NCI-H82 treated with DMSO at 0.1 percent for 48 hours (cell line): ENCODE results near the gene SLC25A38.
"Not testable (repeated sequence)": the region's sequence is repeated elsewhere in the genome, so short reads cannot be mapped to it uniquely, and the experiment has no call there.

Experiments used
- DNase-seq: peaks from one replicate; lab custom pipeline; 2025; ENCODE audit not compliant: unreplicated experiment; lab: John Stamatoyannopoulos, UW

SLC25A38 gene

DNA sequence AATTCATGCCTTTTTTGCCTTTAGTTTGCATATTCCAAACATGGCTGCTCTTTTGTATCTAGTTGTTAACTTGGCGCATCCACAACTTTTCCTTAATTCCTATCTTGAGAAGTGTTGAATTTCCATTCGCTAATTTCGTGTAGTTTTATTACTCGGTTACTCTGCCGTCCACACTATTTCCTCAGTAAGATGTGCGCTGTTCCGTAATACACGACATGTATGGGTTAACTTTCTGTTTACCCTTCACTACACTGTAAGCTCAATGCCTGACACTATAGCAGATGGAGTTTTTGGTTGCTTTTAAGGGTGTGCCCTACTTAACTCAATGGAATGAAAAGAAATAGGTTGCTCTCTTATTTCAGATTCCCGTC, 24.1 kb downstream of the SLC25A38 start:
- DNase-seq = no peak

DNA sequence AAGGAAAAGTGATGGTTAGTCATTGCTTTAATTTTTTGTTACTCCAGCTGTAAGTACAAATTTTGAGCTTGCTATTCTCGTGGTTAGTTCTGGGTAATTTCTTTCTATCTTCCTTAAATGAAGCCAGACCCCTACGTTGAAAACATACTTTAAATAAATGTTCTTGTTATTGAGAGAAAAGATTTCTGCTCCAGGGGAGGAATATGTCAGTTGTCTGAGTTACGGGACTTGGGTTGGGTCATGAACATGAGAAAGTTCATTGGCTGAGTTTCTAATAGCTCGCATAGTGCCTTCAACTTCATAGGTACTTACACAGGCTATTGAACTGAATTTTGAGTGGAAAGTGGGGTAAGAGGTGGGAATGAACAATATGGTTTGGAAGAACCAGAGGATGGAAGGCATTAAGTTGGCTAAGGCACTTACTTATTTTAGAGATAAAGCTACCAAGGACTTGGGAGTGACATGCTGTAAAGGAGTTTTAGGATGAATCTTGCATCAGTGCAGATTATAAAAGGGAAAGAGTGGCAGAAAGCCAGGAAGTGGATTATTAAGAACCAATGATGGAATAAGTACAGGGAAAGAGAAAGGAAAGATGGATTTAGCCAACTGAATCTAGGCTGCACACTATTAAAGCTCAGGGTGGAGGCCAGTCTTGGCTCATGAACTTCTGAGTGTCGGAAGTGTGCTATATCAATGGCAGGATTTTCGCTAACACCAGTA, 24.8 kb downstream of the SLC25A38 start:
- DNase-seq = no peak

DNA sequence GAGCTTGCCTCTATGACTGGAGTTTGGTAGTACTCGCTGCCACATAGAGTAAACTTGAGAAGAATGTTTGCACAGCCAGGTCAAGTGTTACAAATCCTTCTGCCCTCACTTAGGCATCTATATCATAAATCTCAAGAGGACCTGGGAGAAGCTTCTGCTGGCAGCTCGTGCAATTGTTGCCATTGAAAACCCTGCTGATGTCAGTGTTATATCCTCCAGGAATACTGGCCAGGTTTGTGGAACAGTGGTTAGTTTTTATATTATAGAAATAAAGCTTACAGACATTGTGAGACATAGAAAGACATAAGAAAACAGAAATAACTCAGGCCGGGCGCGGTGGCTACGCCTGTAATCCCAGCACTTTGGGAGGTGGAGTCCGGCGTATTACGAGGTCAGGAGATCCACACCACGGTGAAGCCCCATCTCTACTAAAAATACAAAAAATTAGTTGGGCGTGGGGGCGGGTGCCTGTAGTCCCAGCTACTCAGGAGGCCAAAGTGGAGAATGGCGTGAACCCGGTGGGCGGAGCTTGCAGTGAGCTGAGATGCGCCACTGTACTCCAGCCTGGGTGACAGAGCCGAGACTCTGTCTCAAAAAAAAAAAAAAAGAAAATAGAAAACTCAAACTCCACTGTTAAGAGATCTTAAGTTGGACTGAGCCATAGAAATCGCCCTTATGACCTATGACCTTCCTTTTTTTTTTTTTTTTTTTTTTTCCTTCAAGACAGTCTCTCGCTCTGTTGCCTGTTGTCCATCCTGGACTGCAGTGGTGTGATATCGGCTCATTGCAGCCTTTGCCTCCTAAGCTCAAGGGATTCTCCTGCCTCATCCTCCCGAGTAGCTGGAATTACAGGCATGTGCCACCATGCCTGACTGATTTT, 25.6 kb downstream of the SLC25A38 start:
- DNase-seq = no peak

DNA sequence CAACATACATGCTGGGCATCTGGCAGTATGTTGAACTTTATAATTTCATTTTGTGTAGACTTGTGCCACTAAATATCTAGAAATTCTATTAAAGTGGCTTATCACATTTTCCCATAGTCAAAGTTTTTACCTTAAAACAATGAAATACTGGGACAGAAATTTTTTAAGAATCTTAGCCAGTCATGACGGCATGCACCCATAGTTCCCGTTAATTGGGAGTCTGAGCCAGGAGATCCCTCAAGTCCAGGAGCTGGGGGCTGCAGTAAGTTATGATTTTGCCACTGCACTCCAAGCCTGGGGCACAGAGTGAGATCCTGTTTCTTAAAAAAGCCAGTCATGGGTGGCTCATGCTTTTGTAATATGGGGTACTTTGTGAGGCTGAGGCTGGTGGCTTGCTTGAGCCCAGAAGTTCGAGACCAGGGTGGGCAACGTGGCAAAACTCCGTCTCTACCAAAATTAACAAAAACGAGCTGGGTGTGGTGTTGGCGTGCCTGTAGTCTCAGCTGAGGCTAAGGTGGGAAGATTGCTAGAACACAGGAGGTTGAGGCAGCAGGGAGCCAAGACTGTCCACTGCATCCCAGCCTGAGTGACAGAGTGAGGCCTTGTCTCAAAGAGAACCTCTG, 26.5 kb downstream of the SLC25A38 start:
- DNase-seq = no peak

DNA sequence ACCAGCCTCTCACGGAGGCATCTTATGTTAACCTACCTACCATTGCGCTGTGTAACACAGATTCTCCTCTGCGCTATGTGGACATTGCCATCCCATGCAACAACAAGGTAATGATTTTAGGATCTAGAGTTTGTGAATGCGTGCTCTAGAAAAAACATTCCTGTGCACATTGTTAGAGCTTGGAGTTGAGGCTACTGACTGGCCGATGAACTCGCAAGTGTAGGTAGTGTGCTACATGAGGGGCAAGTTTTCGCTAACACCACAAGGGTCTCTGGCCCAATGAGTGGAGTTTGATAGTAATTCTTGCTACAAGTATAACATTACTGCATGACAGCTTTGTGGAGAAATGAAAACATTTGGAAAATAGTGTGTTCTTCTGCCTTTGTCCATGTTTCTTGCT, 27.7 kb downstream of the SLC25A38 start:
- no peak for DNase-seq

DNA sequence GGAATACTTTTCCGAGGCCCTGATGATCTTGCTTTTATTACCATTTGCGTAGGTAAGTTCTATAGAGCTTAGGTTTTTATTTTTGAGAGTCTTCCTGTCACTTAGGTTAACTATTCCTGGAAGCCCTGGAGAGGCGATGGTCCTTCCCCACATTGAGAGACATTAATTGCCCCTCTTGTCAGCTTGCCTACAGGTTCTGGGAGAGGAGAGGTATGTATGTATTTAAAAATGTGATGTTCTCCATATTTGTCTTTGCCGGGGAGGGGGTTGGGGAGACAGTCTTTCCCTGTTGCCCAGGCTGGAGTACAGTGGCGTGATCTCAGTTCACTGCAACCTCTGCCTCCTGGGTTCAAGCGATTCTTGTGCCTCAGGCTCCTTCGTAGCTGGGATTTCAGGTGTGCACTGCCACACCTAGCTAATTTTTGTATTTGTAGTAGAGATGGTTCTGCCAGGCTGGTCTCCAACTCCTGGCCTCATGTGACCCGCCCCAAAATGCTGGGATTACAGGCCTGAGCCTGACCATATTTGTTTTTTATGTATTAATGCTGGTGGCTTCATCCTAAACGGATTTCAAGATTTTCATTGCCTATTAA, 29.6 kb downstream of the SLC25A38 start:
- DNase-seq = no peak

DNA sequence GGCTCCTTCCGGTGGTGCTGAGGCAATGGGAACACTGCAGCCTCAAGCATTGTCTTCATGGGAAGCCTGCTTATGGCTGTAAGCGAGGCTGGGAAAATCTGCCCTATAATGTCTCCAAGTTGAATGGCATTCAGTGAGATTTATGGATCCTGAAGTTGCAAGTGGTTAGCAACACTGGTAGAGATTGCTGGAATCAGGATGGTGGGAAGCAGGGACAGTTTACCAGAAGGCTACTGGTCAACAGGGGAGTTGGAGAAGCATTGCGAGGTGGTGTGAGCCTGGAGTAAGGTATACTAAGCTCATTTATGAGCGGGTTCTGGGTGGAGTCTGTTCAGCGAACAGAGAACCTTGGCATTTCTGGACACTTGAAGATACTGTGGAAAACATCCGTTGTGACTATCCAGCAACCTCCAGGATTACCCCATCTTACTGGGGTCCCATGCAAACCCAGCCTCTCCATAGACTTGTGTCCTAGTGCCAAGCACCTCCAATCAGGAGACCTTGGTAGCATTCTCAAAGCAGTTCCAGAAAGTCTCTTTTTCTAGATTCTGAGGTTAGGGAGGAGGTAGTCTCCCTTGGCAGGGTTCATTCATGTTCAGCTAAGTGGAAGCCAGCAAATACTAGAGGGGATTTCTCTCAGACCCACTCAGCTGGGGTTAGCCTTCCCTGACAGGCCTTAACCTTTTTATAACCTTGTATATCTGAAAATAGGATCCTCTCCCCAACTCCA, 30.7 kb downstream of the SLC25A38 start:
- no peak for DNase-seq

DNA sequence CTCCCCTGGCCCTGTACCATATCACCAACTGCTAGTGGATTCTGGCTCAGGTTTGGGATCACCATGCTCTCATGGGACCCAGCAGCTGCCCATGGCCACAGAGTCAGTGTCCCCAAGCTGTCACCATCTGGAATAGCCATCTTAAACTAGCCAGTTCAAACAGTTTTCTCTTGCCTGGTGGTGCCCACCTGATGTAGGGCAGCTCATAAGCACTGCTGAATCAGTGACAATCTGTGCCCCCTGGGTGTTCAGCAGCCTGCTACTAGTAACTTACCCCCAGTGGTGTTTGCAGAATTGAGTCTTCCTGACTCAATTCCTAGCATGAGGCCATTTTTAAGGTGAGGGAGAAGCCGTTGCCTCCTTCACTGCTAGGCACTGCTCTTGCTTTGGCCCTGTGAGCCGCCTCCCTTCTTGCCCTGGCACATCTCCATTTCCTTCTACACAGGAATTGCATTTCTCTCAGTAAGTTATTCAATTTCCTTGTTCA, 31.3 kb downstream of the SLC25A38 start:
- DNase-seq = no peak

DNA sequence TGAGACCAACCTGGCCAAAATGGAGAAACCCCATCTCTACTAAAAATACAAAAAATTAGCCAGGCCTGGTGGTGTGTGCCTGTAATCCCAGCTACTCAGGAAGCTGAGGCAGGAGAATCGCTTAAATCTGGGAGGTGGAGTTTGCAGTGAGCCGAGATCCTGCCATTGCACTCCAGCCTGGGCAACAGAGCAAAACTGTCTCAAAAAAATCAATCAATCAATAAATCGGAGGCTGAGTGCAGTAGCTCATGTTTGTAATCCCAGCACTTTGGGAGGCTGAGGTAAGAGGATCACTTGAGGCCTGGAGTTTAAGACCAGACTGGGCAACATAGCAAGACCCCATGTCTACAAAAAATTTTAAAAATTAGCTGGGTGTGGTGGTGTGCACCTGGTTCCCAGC, 32.1 kb downstream of the SLC25A38 start:
- not testable (repeated sequence) for DNase-seq

DNA sequence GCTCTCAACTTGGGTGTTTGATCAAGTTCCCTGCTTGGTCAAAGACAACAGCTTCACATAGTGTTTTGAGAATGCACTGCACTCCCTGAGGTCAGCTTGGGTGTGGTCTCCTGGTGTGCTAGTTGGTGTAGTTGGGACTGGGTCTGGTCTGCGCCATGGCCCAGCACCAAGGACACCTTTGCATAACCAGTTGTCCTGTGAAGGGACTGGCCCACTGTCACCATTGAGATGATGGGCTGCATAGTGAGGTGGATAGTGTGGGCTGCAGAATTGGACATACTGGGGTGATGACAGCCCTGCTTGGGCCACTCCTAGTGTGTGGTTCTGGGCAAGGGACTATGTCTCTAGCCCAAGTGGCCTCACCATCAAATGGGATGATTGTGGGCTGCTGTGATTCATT, 32.8 kb downstream of the SLC25A38 start:
- DNase-seq = no peak

DNA sequence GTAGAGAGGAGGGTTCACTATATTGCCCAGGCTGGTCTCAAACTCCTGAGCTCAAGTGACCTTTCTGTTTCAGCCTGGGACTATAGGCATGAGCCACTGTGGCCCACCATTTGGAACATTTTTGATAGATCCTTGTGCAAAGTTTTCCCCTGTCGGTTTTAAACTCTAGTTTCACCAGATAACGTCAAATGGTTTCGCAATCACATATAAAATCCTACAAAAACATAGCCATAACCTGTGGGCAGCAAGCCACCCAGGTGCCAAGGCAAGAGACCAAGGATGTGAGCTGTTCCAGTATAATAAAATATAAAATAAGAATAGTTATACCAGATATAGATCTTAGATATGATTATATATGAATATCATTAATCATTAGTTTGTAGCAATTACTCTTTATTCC, 33.8 kb downstream of the SLC25A38 start:
- not testable (repeated sequence) for DNase-seq

DNA sequence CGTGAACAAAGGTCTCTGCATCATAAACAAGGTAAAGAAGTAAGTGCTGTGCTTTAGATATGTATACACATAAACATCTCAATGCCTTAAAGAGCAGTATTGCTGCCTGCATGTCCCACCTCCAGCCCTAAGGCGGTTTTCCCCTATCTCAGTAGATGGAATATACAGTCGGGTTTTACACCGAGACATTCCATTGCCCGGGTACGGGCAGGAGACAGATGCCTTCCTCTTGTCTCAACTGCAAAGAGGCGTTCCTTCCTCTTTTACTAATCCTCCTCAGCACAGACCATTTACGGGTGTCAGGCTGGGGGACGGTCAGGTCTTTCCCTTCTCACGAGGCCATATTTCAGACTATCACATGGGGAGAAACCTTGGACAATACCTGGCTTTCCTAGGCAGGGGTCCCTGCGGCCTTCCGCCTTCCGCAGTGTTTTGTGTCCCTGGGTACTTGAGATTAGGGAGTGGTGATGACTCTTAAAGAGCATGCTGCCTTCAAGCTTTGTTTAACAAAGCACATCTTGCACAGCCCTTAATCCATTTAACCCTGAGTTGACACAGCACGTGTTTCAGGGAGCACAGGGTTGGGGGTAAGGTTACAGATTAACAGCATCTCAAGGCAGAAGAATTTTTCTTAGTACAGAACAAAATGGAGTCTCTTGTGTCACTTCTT, 35.5 kb downstream of the SLC25A38 start:
- peak; percentile 27 for DNase-seq

DNA sequence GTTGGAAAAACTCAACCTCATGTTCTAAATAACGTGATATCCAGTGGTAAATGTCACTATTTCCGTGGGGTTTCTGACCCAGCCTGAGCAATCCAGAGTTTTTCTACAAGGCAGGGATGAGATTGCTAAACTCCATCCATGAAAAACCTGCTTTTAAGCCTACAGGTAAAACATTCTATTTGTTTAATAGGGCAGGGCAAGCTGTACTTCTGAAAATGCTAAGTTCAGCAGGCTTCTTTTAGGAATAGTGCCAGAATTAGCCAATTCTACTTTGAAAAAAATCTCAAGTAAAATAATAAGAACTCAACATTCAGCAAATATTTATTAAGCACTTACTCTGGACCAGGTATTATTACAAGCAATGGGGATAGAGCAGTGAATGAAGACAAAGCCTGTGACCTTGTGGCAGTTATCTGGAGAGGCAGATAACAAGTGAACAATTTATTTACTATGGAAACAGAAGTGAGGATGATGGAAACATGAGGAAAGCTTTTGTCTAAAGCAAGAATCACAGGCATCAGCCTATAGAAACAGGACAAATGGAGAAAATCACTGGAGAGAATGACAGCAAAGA, 36.7 kb downstream of the SLC25A38 start:
- DNase-seq = no peak

DNA sequence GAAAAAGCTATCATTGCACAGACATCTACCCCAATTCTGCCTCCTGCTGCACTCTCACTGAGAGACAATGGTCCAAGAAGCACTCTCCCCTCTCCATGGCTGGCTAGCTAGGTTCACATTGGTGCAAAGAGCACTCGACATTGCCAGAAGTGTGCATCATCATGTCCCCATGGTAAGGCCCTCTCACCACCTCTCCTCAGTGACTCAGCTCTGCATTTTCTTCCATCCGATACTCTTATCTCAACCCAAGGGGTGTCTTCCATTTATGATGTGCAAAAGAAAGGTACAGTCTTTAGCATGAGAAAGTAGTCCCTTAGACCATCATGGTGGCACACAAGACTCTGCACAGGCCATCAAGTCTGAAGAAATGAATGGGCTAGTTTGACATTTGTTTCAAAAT, 37.4 kb downstream of the SLC25A38 start:
- DNase-seq = no peak

DNA sequence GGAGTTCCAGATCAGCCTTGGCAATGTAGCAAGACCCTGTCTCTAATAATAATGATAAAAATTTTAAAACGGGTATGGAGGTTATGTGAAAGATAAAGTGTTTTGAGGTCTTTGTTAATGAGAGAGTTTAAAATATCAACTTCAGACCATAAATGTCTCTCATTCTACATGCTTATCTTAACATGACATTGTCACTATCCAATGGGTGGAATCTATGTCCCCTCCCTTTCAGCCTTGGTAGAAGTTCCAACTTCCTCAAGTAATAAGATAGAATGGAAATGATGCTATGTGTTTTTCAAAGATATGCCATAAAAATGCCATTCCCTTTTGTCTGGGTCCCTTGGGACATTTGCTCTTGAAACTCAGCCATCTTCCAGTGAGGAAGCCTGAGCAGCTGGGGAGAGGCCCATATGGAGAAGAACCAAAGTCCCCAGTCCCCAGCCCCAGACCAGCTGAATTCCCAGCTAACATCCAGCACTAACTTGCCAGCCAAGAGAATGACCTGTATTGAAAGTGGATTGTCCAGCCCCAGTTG, 40.3 kb downstream of the SLC25A38 start:
- no peak for DNase-seq

DNA sequence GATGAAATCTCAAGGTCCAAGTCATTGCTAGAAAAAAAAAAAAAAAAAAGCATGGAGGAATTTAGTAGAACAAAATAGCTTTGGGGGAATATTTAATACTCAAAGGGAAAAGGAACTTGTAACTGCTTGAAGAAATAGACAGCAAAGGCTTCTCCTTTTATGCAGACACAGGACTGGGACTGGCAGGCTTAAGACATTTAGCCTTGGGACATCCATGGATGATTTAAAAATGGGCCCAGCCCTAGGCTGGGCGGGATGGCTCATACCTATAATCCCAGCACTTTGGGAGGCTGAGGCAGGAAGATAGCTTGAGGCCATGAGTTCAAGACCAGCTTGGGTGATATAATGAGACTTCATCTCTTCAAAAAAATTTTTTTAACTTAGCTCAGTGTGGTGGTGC, 43.1 kb downstream of the SLC25A38 start:
- no peak for DNase-seq

DNA sequence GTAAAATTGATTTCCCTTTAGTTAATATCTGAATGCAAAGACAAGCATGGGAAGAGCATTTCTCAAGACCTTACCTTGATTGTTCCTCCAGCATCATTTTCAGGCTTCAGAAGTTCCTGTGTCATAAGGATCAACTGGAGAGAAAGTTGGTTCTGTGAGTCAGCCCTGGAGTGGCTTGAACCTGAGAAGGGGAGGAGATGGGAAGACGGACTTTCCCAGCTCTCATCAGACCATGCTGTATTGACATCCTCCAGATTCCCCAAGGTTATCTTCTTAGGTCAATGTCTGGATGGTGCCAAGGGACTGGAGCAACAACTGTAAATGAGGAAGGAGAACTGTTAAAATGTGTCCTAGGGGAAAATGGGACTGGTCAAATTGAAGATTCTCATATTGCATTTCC, 44.3 kb downstream of the SLC25A38 start:
- no peak for DNase-seq

DNA sequence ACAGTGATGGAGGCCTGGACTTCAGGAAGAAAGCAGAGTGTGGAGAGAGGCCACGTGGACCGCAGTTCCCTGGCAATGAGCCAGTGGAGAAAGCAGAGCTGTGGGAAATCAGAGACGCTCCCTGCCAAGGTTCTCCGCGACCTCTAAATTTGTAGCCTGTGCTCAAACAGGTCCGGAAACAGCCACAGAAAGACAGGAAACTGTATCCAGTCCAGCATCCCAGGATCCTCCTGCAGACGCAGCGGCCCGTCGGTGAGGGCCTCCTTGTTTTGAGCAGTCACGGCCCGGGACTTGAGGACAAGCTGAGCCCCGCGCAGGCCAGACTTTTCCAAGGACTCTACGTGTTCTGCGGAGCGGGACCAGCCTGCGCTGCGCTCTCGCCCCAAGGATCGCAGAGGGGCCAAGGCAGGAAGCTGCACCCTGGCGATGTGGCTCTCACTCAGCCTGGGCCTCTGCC, 45.6 kb downstream of the SLC25A38 start:
- DNase-seq = no peak

DNA sequence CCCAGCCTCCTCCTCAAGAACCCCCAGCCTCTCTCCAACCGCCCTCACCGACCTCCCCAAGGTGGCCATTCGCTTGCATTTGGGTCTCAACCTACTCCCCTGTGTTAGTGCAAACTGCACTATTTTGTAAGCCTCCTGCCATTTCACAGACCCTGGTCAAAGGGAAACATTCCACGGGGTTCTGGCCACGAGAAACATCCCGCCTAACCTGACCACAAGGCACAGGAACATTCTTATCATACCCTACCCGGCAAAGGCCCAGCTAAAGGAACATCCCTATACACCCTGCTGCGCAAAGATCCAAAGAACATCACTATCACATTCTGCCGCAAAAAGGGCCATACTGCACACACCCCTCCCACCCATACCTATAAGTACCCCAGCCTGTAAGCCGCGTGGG, 46.3 kb downstream of the SLC25A38 start:
- DNase-seq = no peak

DNA sequence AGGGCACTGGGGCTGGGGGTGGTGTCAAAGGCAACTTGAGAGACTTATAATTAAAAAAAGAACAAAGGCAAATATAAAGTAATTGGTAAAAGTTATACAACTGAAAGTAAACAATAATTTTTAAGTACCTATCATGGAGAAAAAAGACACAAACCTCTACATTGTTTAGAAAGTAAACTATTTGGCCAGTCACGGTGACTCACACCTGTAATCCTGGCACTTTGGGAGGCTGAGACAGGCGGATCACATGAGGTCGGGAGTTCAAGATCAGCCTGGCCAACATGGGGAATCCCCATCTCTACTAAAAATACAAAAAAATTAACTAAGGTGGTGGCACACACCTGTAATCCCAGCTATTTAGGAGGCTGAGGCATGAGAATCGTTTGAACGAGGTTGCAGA, 49.2 kb downstream of the SLC25A38 start:
- DNase-seq = no peak
